ENCODE results near the gene GABBR2.

Gene GABBR2

GRCh38 chr9:98732801-98733200, 24.1 kb upstream of the GABBR2 start:
- Mint-ChIP-seq H3K4me3 (no peak overlapping the region), H3K27me3 (peaks cover 4% of the 10 kb centered on the region), H3K9me3 (no peaks in the 10 kb centered on the region), H3K27ac (no peak overlapping the region), H3K36me3 (no peaks in the 10 kb centered on the region), H3K4me1 (no peaks in the 10 kb centered on the region)
- DNase-seq = no peak
- CTCF ChIA-PET = interaction anchor here (0.9 kb wide), 1 partner anchor 42 kb away, joined by 3 read pairs; no protein-coding TSS in a partner anchor

GRCh38 chr9:98732091-98732490, 23.4 kb upstream of the GABBR2 start:
- Mint-ChIP-seq H3K4me1 (no peaks in the 10 kb centered on the region), H3K36me3 (no peaks in the 10 kb centered on the region), H3K4me3 (no peak overlapping the region), H3K27ac (no peak overlapping the region), H3K27me3 (peaks cover 8% of the 10 kb centered on the region), H3K9me3 (no peaks in the 10 kb centered on the region)
- DNase-seq = no peak
- CTCF ChIA-PET = no interaction called here

- no peak overlapping the region for H3K4me3 Mint-ChIP-seq
- no peaks in the 10 kb centered on the region for H3K9me3 Mint-ChIP-seq
- peaks cover 18% of the 10 kb centered on the region for H3K27me3 Mint-ChIP-seq
- H3K27ac Mint-ChIP-seq = no peak overlapping the region
- no peak for DNase-seq
- H3K4me1 Mint-ChIP-seq = no peaks in the 10 kb centered on the region
- H3K36me3 Mint-ChIP-seq = no peaks in the 10 kb centered on the region
- CTCF ChIA-PET = no interaction called here
Observed at GRCh38 chr9:98730871-98731270, 22.1 kb upstream of the GABBR2 start.

GRCh38 chr9:98728500-98728899, 19.8 kb upstream of the GABBR2 start:
- Mint-ChIP-seq H3K4me1 (no peaks in the 10 kb centered on the region), H3K27me3 (peaks cover 31% of the 10 kb centered on the region), H3K9me3 (no peaks in the 10 kb centered on the region), H3K36me3 (no peaks in the 10 kb centered on the region), H3K27ac (no peak overlapping the region), H3K4me3 (no peak overlapping the region)
- CTCF ChIA-PET = no interaction called here
- no peak for DNase-seq

- Mint-ChIP-seq H3K27me3 (peaks cover 38% of the 10 kb centered on the region), H3K27ac (no peak overlapping the region), H3K36me3 (no peaks in the 10 kb centered on the region), H3K4me3 (no peak overlapping the region), H3K4me1 (no peaks in the 10 kb centered on the region), H3K9me3 (no peaks in the 10 kb centered on the region)
- CTCF ChIA-PET = interaction anchor here (0.6 kb wide), 1 partner anchor 476 kb away, joined by 3 read pairs; no protein-coding TSS in a partner anchor
- no peak for DNase-seq
Observed at GRCh38 chr9:98727428-98727827, 18.7 kb upstream of the GABBR2 start.

DNA sequence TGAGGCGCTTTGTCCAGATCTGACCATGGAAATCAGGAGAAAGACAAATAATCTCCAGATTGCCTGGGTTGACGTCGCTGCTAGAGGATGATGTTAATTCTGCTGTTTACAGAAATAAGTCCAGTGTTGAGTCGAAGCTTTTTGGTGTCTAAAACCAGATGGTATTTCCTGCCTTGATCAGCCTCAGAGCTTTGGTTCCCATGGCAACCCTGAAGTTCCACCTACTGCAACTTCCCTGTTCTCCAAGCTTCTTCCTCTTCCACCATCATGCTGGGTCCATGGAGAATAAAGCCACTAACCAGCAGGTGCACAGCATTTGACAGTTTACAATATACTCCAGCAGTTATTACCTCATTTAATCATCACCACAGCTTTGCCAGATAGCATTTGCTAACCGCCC, 18.0 kb upstream of the GABBR2 start:
- Mint-ChIP-seq H3K4me1 (no peaks in the 10 kb centered on the region), H3K4me3 (no peak overlapping the region), H3K27ac (no peak overlapping the region), H3K9me3 (no peaks in the 10 kb centered on the region), H3K36me3 (no peaks in the 10 kb centered on the region), H3K27me3 (peaks cover 41% of the 10 kb centered on the region)
- CTCF ChIA-PET = no interaction called here
- no peak for DNase-seq

GRCh38 chr9:98724810-98725530, 16.2 kb upstream of the GABBR2 start:
- Mint-ChIP-seq H3K4me1 (no peaks in the 10 kb centered on the region), H3K36me3 (no peaks in the 10 kb centered on the region), H3K4me3 (no peak overlapping the region), H3K27ac (no peak overlapping the region), H3K9me3 (no peaks in the 10 kb centered on the region), H3K27me3 (peaks cover 52% of the 10 kb centered on the region)
- no peak for DNase-seq
- CTCF ChIA-PET = no interaction called here

DNA sequence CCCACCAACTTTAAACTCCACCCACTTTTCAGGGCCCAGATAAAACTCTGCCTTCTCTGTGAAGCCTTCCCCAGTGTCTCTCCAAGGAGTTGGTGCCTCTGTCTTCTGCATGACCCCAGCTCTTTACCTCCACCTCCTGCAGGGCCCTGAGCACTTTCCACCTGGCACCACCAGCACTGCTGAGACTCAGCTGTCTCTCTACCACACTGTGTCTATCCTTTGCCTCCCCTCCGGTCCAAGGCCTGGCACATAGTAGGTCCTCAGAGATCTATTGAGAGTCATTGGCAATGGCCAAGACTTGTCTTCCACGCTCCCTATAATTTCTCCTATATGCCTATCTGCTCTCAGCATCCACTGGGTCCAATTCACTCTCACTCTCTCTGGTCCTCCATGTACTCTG, 12.9 kb upstream of the GABBR2 start:
- no peak for DNase-seq
- CTCF ChIA-PET = no interaction called here
- peaks cover 45% of the 10 kb centered on the region for H3K27me3 Mint-ChIP-seq
- no peak overlapping the region for H3K27ac Mint-ChIP-seq
- no peaks in the 10 kb centered on the region for H3K4me1 Mint-ChIP-seq
- H3K36me3 Mint-ChIP-seq = no peaks in the 10 kb centered on the region
- no peaks in the 10 kb centered on the region for H3K9me3 Mint-ChIP-seq
- no peak overlapping the region for H3K4me3 Mint-ChIP-seq

- no peaks in the 10 kb centered on the region for H3K9me3 Mint-ChIP-seq
- no peaks in the 10 kb centered on the region for H3K4me1 Mint-ChIP-seq
- peaks cover 41% of the 10 kb centered on the region for H3K27me3 Mint-ChIP-seq
- H3K36me3 Mint-ChIP-seq = no peaks in the 10 kb centered on the region
- H3K27ac Mint-ChIP-seq = no peak overlapping the region
- no peak overlapping the region for H3K4me3 Mint-ChIP-seq
- no peak for DNase-seq
- CTCF ChIA-PET = no interaction called here
Observed at GRCh38 chr9:98720402-98720801, 11.7 kb upstream of the GABBR2 start.

DNA sequence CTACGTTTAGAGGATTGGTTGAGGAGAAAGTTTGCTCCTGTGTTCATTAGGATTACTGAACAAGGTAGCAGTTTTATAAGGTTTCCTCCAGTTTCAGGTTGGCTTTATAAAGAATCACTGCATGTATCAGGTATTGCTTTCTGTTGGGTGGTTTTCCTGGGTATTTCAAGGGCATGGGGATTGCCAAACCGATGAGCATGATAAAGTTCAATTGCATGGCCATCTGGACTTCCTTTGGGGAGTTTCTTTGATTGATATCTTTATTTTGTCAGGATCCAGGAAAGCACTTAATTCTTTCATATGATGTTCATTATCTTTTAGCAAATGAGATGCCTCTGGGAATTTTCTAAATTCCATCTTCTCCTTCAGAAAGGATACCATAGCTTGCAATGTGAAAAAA, 10.3 kb upstream of the GABBR2 start:
- Mint-ChIP-seq H3K4me1 (no peaks in the 10 kb centered on the region), H3K4me3 (no peak overlapping the region), H3K27ac (no peak overlapping the region), H3K36me3 (no peaks in the 10 kb centered on the region), H3K9me3 (no peaks in the 10 kb centered on the region), H3K27me3 (peaks cover 38% of the 10 kb centered on the region)
- DNase-seq = no peak
- CTCF ChIA-PET = no interaction called here

DNA sequence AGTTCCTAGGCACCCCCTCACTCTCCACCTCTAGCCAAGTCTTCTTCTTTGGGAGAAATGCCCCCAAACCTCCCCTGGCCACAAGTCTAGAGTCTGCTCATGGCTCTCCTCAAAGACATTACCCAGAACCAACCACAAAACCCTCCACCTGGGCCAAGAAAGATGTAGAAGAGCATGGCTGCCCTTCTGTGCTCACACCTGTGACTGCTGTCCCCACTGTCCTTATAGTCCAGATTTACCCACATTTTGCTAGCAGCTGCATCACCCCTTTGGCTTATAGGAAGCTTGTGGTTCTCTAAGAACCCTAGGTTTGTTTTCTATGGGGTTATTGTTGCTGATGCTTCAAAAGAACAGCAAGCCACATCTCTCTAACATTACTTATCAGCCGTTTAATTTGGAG, 6.1 kb upstream of the GABBR2 start:
- Mint-ChIP-seq H3K27me3 (peaks cover 50% of the 10 kb centered on the region), H3K9me3 (no peaks in the 10 kb centered on the region), H3K4me1 (no peaks in the 10 kb centered on the region), H3K4me3 (no peak overlapping the region), H3K36me3 (no peaks in the 10 kb centered on the region), H3K27ac (no peak overlapping the region)
- DNase-seq = no peak
- CTCF ChIA-PET = no interaction called here

GRCh38 chr9:98712987-98713386, 4.3 kb upstream of the GABBR2 start:
- DNase-seq = no peak

GRCh38 chr9:98709968-98710965, 1.5 kb upstream of the GABBR2 start:
- Mint-ChIP-seq H3K4me1 (no peaks in the 10 kb centered on the region), H3K36me3 (no peaks in the 10 kb centered on the region), H3K4me3 (no peak overlapping the region), H3K27me3 (peaks cover 81% of the 10 kb centered on the region), H3K9me3 (no peaks in the 10 kb centered on the region), H3K27ac (no peak overlapping the region)
- DNase-seq = no peak
- CTCF ChIA-PET = no interaction called here

More at GRCh38 chr9:98712987-98713386, 4.3 kb upstream of the GABBR2 start:
- Mint-ChIP-seq H3K4me3 (no peak overlapping the region), H3K36me3 (no peaks in the 10 kb centered on the region), H3K9me3 (no peaks in the 10 kb centered on the region), H3K4me1 (no peaks in the 10 kb centered on the region), H3K27me3 (peaks cover 66% of the 10 kb centered on the region), H3K27ac (no peak overlapping the region)
- CTCF ChIA-PET = no interaction called here

- Mint-ChIP-seq H3K27ac (no peak overlapping the region), H3K36me3 (no peaks in the 10 kb centered on the region), H3K9me3 (no peaks in the 10 kb centered on the region), H3K27me3 (peaks cover 76% of the 10 kb centered on the region), H3K4me1 (no peaks in the 10 kb centered on the region), H3K4me3 (no peak overlapping the region)
- CTCF ChIA-PET = no interaction called here
- DNase-seq = no peak
Observed at GRCh38 chr9:98708103-98708932, 417 bp downstream of the GABBR2 start.
